ENCODE results near the gene LITAFD. TPM values are rescaled to one million over a fixed set of nuclear protein-coding genes. Genes with fewer than 3 reads are reported as not detected.
A peak's percentile ranks its signal among the peaks of the same experiment; 100 is the strongest.

LITAFD gene
- total and polyA plus RNA-seq, 9 of the 15 experiments (the other 6 are each of a cell fraction or from before 2014, with no cell fraction given), result not detected

DNA sequence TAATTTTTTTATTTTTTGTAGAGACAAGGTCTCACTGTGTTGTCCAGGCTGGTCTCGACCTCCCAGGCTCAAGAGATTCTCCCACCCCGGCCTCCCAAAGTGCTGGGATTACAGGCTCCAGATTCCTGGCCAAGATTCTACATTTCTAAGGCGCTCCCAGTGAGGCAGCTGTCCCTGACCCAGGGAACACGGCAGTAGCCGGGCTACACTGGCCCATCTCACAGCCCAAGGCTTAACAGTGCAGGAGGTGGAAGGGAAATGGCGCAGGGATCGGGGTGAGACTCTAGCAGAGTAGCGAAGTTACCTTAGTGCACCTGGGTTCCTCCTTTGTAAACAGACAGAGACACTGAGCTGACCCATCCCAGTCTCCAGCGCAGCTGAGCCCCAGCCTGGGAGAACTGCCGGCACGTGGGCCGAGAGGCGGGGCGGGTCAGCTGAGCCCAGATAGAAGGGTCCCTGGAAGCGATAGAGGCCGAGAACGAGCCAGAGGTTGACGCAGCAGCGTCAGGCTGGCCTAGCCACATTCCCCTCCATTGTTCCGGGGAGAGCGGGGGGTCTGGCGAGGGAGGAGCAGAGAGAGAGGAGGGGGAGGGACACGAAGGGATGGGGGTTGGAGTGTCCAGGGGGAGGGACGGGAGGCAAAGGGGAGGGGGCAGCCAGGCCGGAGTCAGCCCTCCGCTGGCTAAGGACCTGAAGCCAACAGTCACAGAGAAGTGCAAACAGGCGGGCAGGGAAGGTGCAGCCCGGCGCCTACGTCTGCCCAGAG is 15.8 kb upstream of the LITAFD start (continued):
- TF ChIP-seq DEAF1 (CRISPR knock-in tag; IDR thresholded peaks at IDR 0.05) (no peak), BRD9 (IDR thresholded peaks at IDR 0.05; ENCODE audit: low read depth, partially characterized antibody) (no peak), RAD51 (IDR thresholded peaks at IDR 0.05; ENCODE audit: borderline replicate concordance, low read depth) (peak; percentile 66; the same call in 1 of the 2 replicates), ZBTB7A (IDR thresholded peaks at IDR 0.05; ENCODE audit: borderline replicate concordance, control insufficient read depth, low read depth, low read length) (peak; percentile 37; the same call in 1 of the 2 replicates), ZNF217 (CRISPR knock-in tag; IDR thresholded peaks at IDR 0.05) (no peak), TEAD4 (IDR thresholded peaks at IDR 0.05; ENCODE audit: low read length) (no peak), TEAD4 (CRISPR knock-in tag; IDR thresholded peaks at IDR 0.05; ENCODE audit: borderline replicate concordance) (no peak), ELK1 (CRISPR knock-in tag; IDR thresholded peaks at IDR 0.05) (no peak), GABPB1 (CRISPR knock-in tag; IDR thresholded peaks at IDR 0.05) (no peak), TAF9B (IDR thresholded peaks at IDR 0.05; ENCODE audit: partially characterized antibody) (peak; percentile 42), ZNF324 (CRISPR knock-in tag; IDR thresholded peaks at IDR 0.05) (no peak), ZNF3 (CRISPR knock-in tag; IDR thresholded peaks at IDR 0.05) (no peak), STAT5B (CRISPR knock-in tag; IDR thresholded peaks at IDR 0.05) (no peak), ZNF280A (IDR thresholded peaks at IDR 0.05; ENCODE audit: low read depth, partially characterized antibody) (no peak), LEF1 (IDR thresholded peaks at IDR 0.05) (no peak), DACH1 (IDR thresholded peaks at IDR 0.05; ENCODE audit: partially characterized antibody) (peak; percentile 51), PHB (CRISPR knock-in tag; IDR thresholded peaks at IDR 0.05) (no peak), CBFA2T2 (conservative IDR thresholded peaks at IDR 0.05) (peak; percentile 21; the same call in 1 of the 2 replicates), HINFP (tag; conservative IDR thresholded peaks at IDR 0.05; ENCODE audit: low read depth) (no peak), TRIM25 (IDR thresholded peaks at IDR 0.05; ENCODE audit: borderline replicate concordance) (no peak), ZNF347 (CRISPR knock-in tag; IDR thresholded peaks at IDR 0.05; ENCODE audit: low read depth) (no peak)
